H1 (cell line): ENCODE data around the gene MSH5. TPM values are rescaled to one million over a fixed set of nuclear protein-coding genes. Genes with fewer than 3 reads are reported as not detected.

Experiments used
- ATF2 ChIP-seq: IDR thresholded peaks from 2 replicates; pipeline ENCODE4 v1.6.1; 2012; ENCODE audit warnings: low read length, inconsistent platforms
- CEBPB ChIP-seq: IDR thresholded peaks from 2 replicates; pipeline ENCODE4 v1.6.1; 2012; ENCODE audit warnings: low read depth, low read length
- CREB1 ChIP-seq: IDR thresholded peaks from 2 replicates; pipeline ENCODE4 v1.6.1; 2012; ENCODE audit warnings: inconsistent platforms
- CTBP2 ChIP-seq: IDR thresholded peaks from 2 replicates; pipeline ENCODE4 v1.7.0; 2011; ENCODE audit warnings: borderline replicate concordance, mild to moderate bottlenecking, moderate library complexity, mixed read lengths, low read length; ENCODE audit not compliant: insufficient read depth, insufficient read length
- EGR1 ChIP-seq: IDR thresholded peaks from 2 replicates; pipeline ENCODE4 v1.6.1; 2011; ENCODE audit warnings: low read depth, low read length, borderline replicate concordance
- EZH2 ChIP-seq: fragments of 200-600 bp; sonication (generic); IDR thresholded peaks from 2 replicates; pipeline ENCODE4 v1.7.1; 2012; ENCODE audit warnings: low read depth, mild to moderate bottlenecking, moderate library complexity, low read length, inconsistent platforms; ENCODE audit not compliant: severe bottlenecking
- GABPA ChIP-seq: IDR thresholded peaks from 2 replicates; pipeline ENCODE4 v1.6.1; 2011; ENCODE audit warnings: mild to moderate bottlenecking, low read length, moderate library complexity, borderline replicate concordance; ENCODE audit not compliant: insufficient read depth
- JUN ChIP-seq: IDR thresholded peaks from 2 replicates; pipeline ENCODE4 v1.6.1; 2011; ENCODE audit warnings: low read depth, mild to moderate bottlenecking, improper control_type of control experiment, low read length
- MAX ChIP-seq: IDR thresholded peaks from 2 replicates; pipeline ENCODE4 v1.6.1; 2012; ENCODE audit warnings: inconsistent platforms
- SP1 ChIP-seq: IDR thresholded peaks from 2 replicates; pipeline ENCODE4 v1.6.1; 2011; ENCODE audit warnings: low read depth, low read length
- TBP ChIP-seq: IDR thresholded peaks from 2 replicates; pipeline ENCODE4 v1.6.1; 2011; ENCODE audit warnings: low read depth, low read length, improper control_type of control experiment
- polyA plus RNA-seq, 7 experiments: library from polyadenylated mRNA; depleted of rRNA in 3 of 7; stranded (reverse) in 5 of 7; unstranded in 2 of 7; fragments of >200 nt in 5 of 7; fragments of 200-250 nt in 2 of 7; gene quantifications; 1 replicate in 5 of 7; 2 replicates in 1 of 7; 4 replicates in 1 of 7; pipeline versions ENCODE4 v1.2.1 to v1.2.3, GENCODE V29; 2011 to 2013; ENCODE audit warnings: missing spikeins in 2 of 7, mixed read lengths in 2 of 7
- total RNA-seq: library from RNA; stranded (reverse); fragmentation: NEBNext Ultra II Directional; extraction: Animal tissue kit (Norgen Biotek cat#: 25700); gene quantifications from 2 replicates; pipeline ENCODE4 v1.2.1, GENCODE V29; 2021

MSH5 gene
- total and polyA plus RNA-seq, 2 of the 8 experiments (the other 6 are each of a cell fraction or from before 2014, with no cell fraction given): 25.3 to 26.5 TPM

DNA sequence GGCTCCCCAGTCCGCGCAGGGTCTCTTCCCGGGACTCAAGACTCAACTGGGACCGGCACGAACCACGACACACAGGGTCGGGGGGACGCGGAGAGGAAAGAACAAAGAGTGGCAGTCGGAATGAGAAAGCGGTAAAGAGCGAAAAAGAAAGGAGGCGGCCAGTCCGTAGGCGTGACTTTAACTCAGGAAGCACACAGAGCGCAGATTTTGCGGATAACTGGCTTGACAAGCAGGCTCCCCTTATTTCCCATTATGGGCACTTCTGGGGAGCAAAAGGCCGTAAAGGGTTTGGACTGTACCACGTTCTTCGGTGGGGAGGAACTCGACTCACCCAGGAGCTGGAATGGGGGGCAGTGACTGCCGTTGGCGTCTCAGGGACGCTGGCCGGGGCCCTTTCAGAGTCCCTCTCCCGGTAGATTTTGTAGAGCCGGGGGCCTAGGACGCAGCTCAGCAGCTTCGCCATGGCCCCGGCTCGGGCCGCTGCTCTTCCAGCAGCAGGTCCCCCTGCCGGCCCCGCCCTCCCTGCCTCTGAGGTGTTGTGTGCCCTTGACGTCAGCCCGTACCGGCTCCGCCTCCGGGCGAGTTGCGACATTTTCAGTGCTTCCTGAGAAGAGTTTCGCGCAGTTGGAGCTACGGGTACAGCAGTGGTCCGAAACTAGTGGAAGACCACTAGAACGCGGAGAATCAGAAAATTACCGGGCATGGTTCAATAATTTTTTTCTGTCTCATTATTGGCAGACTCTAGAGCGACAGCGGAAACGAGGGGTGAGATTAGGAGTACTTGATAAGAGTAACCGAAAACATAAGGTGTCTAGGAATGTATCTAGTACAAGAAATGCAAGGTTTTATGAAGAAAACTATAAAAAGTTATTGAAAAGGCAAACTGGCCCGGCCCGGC is 36.7 kb upstream of the MSH5 start, which contains the start of gene ABHD16A (continued):
- TF ChIP-seq GABPA (no peak), CREB1 (peak; percentile 93), EZH2 (no peak), MAX (no peak; the same call in 1 of the 2 replicates), TBP (peak; percentile 12; the same call in 1 of the 2 replicates), SP1 (no peak; the same call in 1 of the 2 replicates), ATF2 (peak; percentile 83), CTBP2 (no peak), EGR1 (no peak), CEBPB (peak; percentile 100), JUN (no peak)
